NCI-H510A (cell line): ENCODE measurements around the gene PHKA2.
"Not testable (repeated sequence)": the region's sequence is repeated elsewhere in the genome, so short reads cannot be mapped to it uniquely, and the experiment has no call there.

Source experiments
- DNase-seq: peaks from one replicate; lab custom pipeline; 2025; lab: John Stamatoyannopoulos, UW

PHKA2 gene

GRCh38 chrX:18864390-18864920 lies 119.5 kb downstream of the PHKA2 start:
- no peak for DNase-seq

- DNase-seq = no peak
Measured at GRCh38 chrX:18861511-18861910, 122.4 kb downstream of the PHKA2 start.

GRCh38 chrX:18856645-18856997 lies 127.3 kb downstream of the PHKA2 start:
- DNase-seq = no peak

GRCh38 chrX:18855919-18856644 lies 127.8 kb downstream of the PHKA2 start:
- no peak for DNase-seq

- not testable (repeated sequence) for DNase-seq
Measured at GRCh38 chrX:18847901-18848300, 136.0 kb downstream of the PHKA2 start.
